Activated CD4-positive, alpha-beta T cell treated with anti-CD3 and anti-CD28 coated beads for 24 hours (primary cell): ENCODE data around the gene EMC1.
"Not testable (repeated sequence)": the region's sequence is repeated elsewhere in the genome, so short reads cannot be mapped to it uniquely, and the experiment has no call there.

Experiments
- DNase-seq, 2 donors: peaks; one replicate each; pipeline ENCODE4 v3.0.0-alpha.2; 2020; ENCODE audit warnings: low read depth in 2 of 2

Gene EMC1

GRCh38 chr1:19190468-19190867 lies 60.9 kb downstream of the EMC1 start:
- DNase-seq = no peak

GRCh38 chr1:19189270-19189669 lies 62.1 kb downstream of the EMC1 start:
- no peak for DNase-seq

- DNase-seq = no peak
Observed at GRCh38 chr1:19187852-19188251, 63.5 kb downstream of the EMC1 start.

GRCh38 chr1:19186001-19186400 lies 65.3 kb downstream of the EMC1 start:
- no peak for DNase-seq

- no peak for DNase-seq
Observed at GRCh38 chr1:19182223-19182622, 69.1 kb downstream of the EMC1 start.

- not testable (repeated sequence) for DNase-seq
Observed at GRCh38 chr1:19180265-19180657, 71.1 kb downstream of the EMC1 start.

- DNase-seq = no peak
Observed at GRCh38 chr1:19179597-19180264, 71.6 kb downstream of the EMC1 start.

GRCh38 chr1:19178734-19179398 lies 72.5 kb downstream of the EMC1 start:
- DNase-seq = no peak

GRCh38 chr1:19177811-19178210 lies 73.5 kb downstream of the EMC1 start:
- no peak for DNase-seq

- no peak for DNase-seq
Observed at GRCh38 chr1:19169642-19170041, 81.7 kb downstream of the EMC1 start.

GRCh38 chr1:19167140-19167539 lies 84.2 kb downstream of the EMC1 start:
- no peak for DNase-seq

GRCh38 chr1:19166066-19166465 lies 85.3 kb downstream of the EMC1 start:
- no peak for DNase-seq
